ENCODE measurements around the gene MOB3A.
"Not testable (repeated sequence)": the region's sequence is repeated elsewhere in the genome, so short reads cannot be mapped to it uniquely, and the experiment has no call there.

The MOB3A gene

GRCh38 chr19:2044709-2045500 is 51.2 kb downstream of the MOB3A start:
- FAIRE-seq = no peak

DNA sequence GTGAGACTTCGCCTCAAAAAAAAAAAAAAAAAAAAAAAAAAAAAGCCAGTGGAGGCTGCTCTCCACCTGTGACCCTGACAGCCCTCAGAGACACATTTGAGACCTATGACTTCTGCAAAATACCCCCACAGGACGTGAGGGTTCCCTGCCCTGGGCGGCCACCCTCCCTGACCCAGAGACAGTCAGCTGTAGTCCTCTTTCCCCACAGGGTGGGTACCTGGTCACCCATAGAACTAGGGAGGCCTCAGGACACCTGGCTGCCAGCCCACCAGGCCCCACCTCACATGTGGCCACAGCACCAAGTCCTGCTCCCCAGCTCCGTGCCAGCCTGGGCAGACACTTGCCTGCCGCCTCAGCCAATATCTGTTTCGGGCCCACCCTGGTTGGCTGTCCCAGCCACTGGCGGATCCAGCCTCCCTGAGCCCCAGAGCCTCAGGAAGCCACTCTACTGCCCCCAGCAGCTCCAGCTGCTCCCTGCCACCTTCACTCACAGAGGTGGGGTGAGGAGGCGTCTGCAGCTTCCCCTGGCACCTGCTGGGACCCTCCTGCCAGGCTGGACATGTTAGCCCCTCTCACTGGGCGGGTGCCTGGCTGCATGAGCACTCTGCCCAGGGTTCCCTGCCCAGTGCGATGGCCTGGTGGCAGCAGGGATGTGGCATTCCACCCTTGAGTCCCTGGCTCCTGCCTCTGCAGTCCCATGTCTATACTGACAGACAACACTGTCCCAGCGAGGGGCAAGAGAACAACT is 52.0 kb downstream of the MOB3A start:
- no peak for FAIRE-seq

DNA sequence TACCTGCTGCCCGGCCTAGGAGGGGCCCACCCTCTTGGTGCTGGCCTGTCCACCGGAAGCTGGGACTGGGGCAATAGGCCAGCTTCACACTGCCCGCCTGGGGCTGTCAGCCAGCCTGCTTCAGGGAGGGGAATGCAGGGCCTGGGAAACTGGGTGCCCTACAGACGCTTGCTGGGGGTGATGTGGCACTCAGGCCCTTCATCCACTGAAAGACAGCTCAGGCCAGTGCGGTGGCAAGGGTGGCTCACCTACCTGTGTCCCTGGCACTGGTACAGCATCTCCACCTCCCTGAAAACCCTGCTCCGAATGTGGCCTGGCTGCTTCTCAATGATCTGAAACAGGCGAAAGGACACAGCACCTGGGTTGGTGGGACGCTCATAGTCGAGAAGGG is 52.9 kb downstream of the MOB3A start:
- no peak for FAIRE-seq

DNA sequence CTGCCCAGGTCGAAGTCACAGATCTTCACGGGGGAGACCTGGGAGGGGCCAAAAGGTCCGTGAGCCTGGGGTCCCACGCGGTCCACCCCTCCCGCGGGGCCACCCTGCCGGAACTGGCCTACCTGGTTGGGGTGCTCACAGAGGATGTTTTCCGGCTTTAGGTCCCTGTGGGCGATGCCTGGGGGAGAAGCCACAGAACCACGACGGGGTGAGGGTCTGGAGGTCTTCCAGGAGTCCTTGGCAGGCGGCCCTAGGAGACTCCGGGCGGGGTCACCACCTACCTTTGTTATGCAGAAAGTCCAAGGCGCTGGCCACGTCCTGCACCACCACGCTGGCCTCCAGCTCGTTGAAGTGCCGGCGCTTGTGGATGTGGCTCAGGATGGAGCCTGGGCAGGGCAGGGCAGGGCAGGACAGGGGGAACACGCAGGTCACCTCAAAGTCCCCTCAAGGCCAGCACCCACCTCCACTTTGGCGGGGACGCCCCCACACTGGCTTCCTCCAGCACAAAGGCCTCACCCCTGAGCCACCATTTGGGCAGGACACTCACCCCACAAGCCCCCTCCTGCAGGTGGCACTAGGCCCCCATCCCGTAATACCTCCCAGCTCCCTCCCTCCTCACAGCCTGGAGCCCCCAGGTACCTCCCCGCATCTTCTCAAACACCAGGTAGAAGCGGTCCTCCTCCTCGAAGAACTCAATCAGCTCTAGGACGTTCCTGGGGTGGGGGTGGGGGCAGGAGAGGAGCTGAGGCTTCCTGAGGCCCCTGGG is 53.5 kb downstream of the MOB3A start:
- no peak for FAIRE-seq

- no peak for FAIRE-seq
These were observed 54.2 kb downstream of the MOB3A start for GRCh38 chr19:2041683-2042484.

- FAIRE-seq = no peak
These were observed 54.8 kb downstream of the MOB3A start for GRCh38 chr19:2041433-2041682.

GRCh38 chr19:2040647-2041432 is 55.3 kb downstream of the MOB3A start:
- no peak for FAIRE-seq

DNA sequence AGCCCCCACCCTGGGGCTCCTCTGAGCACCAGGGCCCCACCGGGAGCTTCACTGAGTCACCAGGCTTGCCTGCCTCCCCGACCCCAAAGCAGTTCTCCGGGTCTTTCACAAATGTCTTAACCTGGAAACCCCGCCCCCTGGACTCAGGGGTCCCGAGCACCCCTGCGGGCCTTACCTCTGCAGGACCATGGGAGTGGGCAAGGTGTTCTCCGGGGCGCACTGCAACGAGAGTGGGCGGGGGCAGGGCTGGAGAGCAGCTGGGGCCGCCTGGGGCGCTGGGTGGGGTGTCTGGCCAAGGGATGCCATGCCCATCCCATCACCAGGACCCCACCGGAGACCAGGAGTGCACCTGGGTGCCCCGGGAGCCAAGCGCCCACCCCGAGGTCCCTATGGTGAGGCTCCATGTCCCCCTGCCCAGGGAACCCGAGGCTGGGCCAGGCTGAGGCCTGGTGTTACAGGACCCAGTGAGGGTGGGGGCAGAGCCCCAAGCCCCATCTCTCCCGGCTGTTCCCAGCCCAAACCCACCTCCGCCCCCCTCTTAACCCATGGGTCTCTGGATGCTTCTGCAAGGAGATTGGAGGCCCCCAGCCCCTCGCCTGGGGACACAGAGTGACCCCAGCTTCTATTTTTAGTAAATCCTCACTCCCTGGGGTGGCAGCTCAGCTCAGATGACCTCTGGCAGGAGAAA is 56.0 kb downstream of the MOB3A start:
- no peak for FAIRE-seq

DNA sequence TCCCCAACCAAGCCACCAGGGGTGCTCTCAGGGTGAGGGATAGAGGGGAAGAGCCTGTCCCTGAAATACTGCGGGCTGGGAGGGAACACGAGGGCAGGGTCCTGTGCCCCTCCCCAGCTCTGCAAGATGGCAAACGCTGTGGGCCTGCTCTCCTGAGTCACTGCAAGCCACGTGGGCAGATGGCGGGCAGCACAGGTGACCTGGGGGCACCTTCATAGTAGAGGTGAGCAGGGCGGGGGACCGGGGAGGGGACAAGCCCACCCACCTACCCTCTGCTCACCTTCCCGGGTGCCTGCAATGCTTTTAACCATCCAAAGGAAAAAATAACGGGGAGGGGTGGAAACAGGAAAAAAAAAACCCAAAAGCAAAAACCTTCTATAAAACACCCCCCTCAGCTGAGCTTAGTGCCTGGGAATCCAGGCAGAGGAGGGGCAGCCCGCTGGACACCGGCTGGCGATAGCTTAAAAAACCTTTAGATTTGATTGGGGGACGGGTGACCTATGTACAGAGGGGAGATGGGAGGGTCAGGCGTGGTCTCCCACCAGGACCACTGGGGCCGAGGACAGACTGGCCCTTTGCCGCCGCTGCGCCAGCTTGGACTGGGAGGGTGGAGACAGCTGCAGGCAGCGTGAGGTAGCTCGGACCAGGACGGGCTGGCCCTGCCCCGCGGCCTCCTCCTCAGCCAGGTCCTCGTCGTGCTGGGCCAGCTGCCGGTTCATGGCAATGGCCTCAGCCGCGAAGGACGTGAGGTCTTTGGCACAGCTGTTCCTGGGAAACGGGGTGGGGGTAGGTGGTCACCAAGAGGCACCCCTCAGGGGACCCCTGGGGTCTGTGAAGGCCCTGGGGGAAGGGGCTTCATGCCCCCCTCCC is 56.8 kb downstream of the MOB3A start:
- no peak for FAIRE-seq

GRCh38 chr19:2038284-2039088 is 57.6 kb downstream of the MOB3A start:
- no peak for FAIRE-seq

DNA sequence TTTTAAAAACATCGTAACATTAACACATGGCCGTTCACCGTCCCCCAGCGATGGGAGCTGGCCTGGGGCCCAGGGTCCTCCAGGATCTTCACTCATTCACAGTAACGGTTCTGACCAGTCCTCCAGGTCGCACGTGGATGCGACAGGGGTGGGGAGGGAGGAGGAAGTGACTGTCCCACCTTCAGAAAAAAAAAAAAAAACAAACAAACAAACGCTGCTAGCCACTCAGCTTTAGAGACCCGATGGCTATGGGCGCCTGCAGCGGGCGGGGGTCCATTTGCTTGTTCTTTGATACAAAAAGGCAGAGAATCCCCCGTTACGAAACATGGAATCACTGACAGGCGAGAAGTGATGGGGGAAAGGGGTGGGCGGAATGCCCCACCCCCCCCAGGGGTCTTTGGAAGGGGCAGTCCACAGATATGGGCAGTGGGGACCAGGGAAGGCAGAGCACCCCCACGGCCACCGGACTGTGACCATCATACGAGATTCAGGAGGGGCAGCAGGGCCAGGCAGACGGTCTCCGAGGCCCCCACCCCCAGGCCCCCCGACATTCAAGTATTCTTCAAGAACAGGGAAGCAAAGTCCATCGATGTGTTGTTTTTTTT is 58.4 kb downstream of the MOB3A start:
- FAIRE-seq = no peak

DNA sequence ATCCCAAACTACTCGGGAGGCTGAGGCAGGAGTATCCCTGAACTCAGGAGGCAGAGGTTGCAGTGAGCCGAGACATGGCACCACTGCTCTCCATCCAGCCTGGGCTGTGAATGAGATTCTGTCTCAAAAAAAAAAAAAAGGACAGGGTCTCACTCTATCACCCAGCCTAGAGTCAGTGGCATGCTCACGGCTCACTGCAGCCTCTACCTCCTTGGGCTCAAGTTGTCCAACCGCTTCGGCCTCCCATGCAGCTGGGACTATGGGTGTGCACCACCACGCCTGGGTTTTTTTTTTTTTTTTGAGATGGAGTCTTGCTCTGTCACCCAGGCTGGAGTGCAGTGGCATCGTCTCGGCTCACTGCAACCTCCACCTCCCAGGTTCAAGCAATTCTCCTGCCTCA is 59.7 kb downstream of the MOB3A start:
- FAIRE-seq = no peak

DNA sequence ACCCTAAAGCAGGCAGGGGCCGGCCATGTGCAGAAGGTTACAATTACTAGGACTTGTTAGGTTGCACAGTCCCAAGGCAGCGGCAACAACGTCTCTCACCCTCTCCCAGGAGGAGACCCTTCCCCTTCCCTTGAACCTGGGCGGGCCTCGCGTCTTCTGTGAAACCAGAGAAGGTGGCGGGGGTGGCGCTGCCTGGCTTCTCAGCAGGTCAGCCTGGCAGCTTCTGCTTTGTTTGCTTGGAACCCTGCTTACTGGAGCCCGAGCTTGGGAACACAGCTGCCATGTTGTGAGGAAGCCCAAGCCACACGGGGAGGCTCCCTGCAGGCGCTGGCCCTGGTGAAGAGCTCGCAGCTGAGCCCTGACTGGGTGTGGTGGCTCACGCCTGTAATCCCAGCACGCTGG is 60.5 kb downstream of the MOB3A start:
- FAIRE-seq = no peak

- no peak for FAIRE-seq
These were observed 61.2 kb downstream of the MOB3A start for GRCh38 chr19:2034729-2035589.

DNA sequence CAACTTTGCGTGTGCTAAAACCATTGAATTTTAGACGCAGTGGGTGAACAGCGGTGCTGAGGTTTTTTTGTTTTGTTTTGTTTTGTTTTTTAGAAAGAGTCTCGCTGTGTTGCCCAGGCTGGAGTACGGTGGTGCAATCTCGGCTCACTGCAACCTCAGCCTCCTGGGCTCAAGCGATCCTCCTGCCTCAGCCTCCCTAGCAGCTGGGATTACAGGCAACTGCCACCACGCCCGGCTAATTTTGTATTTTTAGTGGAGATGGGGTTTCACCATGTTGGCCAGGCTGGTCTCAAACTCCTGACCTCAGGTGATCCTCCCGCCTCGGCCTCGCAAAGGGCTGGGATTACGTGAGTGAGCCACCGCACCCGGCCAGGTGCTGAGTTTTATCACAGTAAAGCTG is 61.9 kb downstream of the MOB3A start:
- FAIRE-seq = not testable (repeated sequence)

- FAIRE-seq = no peak
These were observed 62.3 kb downstream of the MOB3A start for GRCh38 chr19:2033825-2034159.

- FAIRE-seq = no peak
These were observed 62.9 kb downstream of the MOB3A start for GRCh38 chr19:2033115-2033824.
